BE2C (cell line): ENCODE results near the gene NPHP4.

ENCODE experiments used
- DNase-seq: peaks from one replicate; pipeline ENCODE4 v3.0.0-alpha.2; 2020
- H3K27me3 ChIP-seq: fragments of 250-450 bp; sonication (Bioruptor Pico); 2 replicates; pipeline ENCODE4 v1.5.1; 2020; ENCODE audit warnings: mild to moderate bottlenecking
- H3K36me3 ChIP-seq: fragments of 250-450 bp; sonication (Bioruptor Pico); 2 replicates; pipeline ENCODE4 v1.5.1; 2020; ENCODE audit warnings: mild to moderate bottlenecking
- H3K4me1 ChIP-seq: fragments of 250-450 bp; sonication (Bioruptor Pico); 2 replicates; pipeline ENCODE4 v1.5.1; 2020
- H3K4me3 ChIP-seq: 2 replicates; pipeline ENCODE4 v1.5.1; 2011; ENCODE audit warnings: low read depth, low read length
- H3K9me3 ChIP-seq: fragments of 250-450 bp; sonication (Bioruptor Pico); 2 replicates; pipeline ENCODE4 v1.5.1; 2020
- CTCF ChIP-seq: IDR thresholded peaks from 2 replicates; pipeline ENCODE4 v1.5.1; 2012; ENCODE audit warnings: mild to moderate bottlenecking, low read depth, low read length

The NPHP4 gene

GRCh38 chr1:5998051-5998905 is 6.1 kb upstream of the NPHP4 start:
- Histone ChIP-seq H3K27me3 (no peaks in the 10 kb centered on the region), H3K4me3 (no peak overlapping the region), H3K4me1 (peaks cover 12% of the 10 kb centered on the region), H3K9me3 (no peaks in the 10 kb centered on the region), H3K36me3 (no peaks in the 10 kb centered on the region)
- no peak for DNase-seq
- TF ChIP-seq CTCF: no peak

GRCh38 chr1:5997316-5997715 is 5.1 kb upstream of the NPHP4 start:
- H3K4me3 ChIP-seq: no peak overlapping the region
- no peaks in the 10 kb centered on the region for H3K9me3 ChIP-seq
- no peak for TF ChIP-seq CTCF
- no peaks in the 10 kb centered on the region for H3K27me3 ChIP-seq
- H3K4me1 ChIP-seq: peaks cover 4% of the 10 kb centered on the region
- DNase-seq: no peak
- H3K36me3 ChIP-seq: no peaks in the 10 kb centered on the region

GRCh38 chr1:5996641-5997270 is 4.5 kb upstream of the NPHP4 start:
- TF ChIP-seq CTCF: no peak
- H3K9me3 ChIP-seq: no peaks in the 10 kb centered on the region

GRCh38 chr1:5995871-5996630 is 3.8 kb upstream of the NPHP4 start:
- TF ChIP-seq CTCF: no peak
- H3K9me3 ChIP-seq: no peaks in the 10 kb centered on the region
- no peak for DNase-seq
- no peak overlapping the region for H3K4me3 ChIP-seq
- H3K4me1 ChIP-seq: no peaks in the 10 kb centered on the region
- H3K36me3 ChIP-seq: no peaks in the 10 kb centered on the region
- no peaks in the 10 kb centered on the region for H3K27me3 ChIP-seq

More at GRCh38 chr1:5996641-5997270, 4.5 kb upstream of the NPHP4 start:
- Histone ChIP-seq H3K4me3 (no peak overlapping the region), H3K36me3 (no peaks in the 10 kb centered on the region), H3K4me1 (peaks cover under 1% of the 10 kb centered on the region), H3K27me3 (no peaks in the 10 kb centered on the region)
- no peak for DNase-seq

- Histone ChIP-seq H3K9me3 (no peaks in the 10 kb centered on the region), H3K36me3 (no peaks in the 10 kb centered on the region), H3K27me3 (no peaks in the 10 kb centered on the region), H3K4me3 (no peak overlapping the region), H3K4me1 (no peaks in the 10 kb centered on the region)
- TF ChIP-seq CTCF: no peak
- DNase-seq: no peak
Observed at GRCh38 chr1:5994713-5995621, 2.7 kb upstream of the NPHP4 start.
